GF-D8 (cell line): ENCODE measurements around the gene C19orf25.
"Not testable (repeated sequence)": the region's sequence is repeated elsewhere in the genome, so short reads cannot be mapped to it uniquely, and the experiment has no call there.

Source experiments
- DNase-seq: peaks from one replicate; lab custom pipeline; 2025; lab: John Stamatoyannopoulos, UW

Gene C19orf25

GRCh38 chr19:1449467-1450442 is 29.3 kb downstream of the C19orf25 start, which contains the start of gene APC2:
Gene APC2 (plus strand): TSS chr19:1450121. CDS start chr19:1453002, 2,881 bp downstream.
- no peak for DNase-seq

DNA sequence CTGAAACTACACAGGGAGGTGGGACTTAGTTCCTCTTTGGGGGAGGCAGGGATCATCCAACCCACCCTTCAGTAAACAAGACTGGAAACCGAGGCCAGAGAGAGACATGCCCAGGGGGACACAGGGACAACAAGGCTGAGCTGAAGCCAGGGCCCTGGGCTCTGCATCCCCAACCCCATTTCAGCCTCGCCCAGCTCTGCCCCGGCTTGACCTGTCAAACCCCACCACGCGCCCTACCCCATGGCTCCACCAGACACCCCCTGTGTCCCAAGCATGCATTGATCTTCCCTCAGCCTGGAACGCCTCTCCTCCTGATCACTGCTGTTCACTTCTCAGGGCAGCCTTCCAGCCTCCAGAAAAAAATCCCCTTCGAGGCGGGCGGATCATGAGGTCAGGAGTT is 31.1 kb downstream of the C19orf25 start:
- DNase-seq, result no peak

DNA sequence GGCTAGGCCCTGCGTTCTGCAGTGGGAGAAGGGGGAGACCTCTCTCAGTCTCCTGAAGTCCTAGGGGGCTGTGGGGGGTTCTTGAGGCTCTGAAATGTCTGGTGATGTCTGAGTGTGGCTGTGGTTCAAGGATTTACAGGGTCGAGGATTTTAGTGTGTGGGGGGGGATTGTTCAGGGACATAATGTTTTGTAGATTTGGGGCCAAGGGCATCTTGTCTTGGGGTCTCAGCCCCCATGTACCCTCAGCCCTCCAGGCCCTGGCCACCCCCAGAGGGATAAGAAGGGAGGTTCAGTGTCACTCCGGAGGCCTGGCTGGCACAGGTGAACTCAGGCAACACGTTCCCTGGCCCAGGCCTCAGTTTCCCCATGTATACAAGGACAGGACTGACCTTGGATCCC is 31.5 kb downstream of the C19orf25 start:
- DNase-seq, result no peak

DNA sequence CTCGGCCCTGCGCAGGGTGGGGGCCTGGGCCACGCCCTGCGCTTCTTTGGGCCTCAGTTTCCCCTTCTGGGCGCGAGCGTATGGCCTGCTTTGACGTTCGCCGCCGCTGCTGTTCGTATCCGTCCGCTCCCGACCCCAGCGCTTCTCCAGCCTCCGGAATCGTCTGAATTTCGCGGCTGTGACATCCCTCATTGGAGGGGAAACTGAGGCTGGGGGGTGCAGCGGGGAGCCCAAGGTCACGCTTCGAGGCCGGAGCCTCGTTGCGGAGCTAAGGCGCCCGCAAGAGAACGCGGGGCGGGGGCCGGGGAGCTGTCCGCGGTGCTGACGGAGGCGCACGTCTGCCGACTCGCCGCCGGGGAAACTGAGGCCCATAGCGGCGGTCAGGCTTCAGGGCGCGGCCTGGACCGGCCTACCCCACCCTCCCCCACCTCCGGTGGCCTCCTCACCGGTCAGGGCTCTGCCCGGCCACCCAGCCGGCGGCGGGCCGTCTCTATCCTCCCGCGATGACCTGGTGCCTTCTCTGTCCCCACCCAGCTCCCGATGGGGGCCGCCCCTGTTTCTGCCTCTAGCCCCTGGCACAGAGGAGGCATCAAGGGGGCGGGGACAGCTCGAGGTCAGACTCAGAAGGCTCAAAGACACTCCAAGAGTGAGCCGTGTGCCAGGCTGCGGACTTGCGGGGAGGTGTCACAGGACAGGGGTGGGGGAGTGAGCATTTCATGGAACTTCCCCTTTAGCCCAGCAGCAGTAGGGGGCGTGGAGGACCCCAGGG is 32.1 kb downstream of the C19orf25 start:
- DNase-seq, result no peak

DNA sequence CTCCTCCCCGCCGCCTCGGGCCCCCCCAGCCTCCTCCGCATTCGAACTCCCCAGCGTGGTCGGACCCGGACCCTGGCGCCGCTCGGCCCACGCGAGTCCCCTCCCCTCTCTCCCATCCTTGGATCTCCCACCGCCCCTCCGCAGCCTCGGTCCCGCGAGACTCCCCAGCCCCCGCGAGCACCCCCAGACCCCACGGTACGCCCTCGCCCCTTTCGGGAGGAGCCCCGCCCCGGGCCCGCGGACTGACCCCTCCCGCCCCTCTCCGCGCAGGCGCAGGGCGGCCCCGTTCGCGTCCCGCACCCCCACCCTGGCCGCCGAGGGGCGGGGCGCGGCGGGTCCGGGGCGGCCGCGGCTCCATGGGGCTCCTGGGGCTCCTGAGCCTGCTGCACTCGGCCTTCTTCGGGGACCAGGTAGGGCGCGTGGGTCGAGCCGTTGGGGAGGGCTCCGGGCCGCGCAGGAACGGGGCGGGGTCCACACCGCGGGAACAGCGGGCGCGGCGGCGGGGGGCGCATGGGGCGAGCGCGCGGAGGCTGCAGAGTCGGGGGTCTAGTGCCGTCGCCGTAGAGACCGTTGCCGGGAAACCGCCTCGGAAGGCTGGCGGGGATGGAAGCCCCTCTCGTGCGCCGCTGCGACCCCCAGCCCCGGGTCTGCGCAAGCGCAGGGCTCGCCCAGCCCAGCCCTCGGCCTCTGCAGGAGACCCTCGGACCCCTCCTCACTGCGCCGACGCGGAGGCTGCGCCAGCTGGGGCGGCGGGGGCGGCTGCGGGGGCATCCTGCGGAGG is 32.9 kb downstream of the C19orf25 start:
- no peak for DNase-seq

- no peak for DNase-seq
Measured at GRCh38 chr19:1445185-1445931, 33.7 kb downstream of the C19orf25 start.

GRCh38 chr19:1441677-1442438 is 37.2 kb downstream of the C19orf25 start:
- DNase-seq, result no peak

- DNase-seq, result no peak
Measured at GRCh38 chr19:1441022-1441426, 38.0 kb downstream of the C19orf25 start.

- DNase-seq, result no peak
Measured at GRCh38 chr19:1440418-1440801, 38.6 kb downstream of the C19orf25 start.

DNA sequence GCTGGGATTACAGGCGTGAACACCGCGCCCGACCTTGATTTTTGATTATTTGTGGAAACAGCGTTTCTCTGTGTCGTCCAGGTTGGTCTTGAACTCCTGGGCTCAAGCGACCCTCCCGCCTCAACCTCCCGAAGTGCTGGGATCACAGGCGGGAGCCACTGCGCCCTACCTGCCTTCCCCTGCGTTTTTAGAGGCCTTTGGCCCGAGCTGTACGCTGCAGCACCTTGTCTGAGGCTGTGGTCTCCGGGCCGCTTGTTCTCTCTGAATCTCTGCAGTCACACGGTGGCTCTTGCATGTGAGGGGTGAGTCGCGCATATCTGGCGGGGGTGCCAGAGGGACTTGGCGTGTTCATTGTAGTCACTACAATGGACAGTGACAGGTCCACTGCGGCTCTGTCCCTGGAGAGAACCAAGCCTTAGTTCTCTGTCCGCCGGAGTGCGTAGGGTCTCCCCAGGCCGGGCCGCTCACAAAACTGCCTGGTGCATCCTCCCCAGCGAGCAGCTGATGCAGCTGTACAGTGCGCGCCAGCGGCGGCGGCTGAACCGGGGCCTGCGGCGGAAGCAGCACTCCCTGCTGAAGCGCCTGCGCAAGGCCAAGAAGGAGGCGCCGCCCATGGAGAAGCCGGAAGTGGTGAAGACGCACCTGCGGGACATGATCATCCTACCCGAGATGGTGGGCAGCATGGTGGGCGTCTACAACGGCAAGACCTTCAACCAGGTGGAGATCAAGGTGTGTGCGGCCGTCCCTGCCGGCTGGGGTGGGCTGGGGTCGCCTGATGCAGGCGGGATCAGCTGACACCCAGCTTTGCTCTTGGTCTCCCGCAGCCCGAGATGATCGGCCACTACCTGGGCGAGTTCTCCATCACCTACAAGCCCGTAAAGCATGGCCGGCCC is 39.2 kb downstream of the C19orf25 start:
- not testable (repeated sequence) for DNase-seq

DNA sequence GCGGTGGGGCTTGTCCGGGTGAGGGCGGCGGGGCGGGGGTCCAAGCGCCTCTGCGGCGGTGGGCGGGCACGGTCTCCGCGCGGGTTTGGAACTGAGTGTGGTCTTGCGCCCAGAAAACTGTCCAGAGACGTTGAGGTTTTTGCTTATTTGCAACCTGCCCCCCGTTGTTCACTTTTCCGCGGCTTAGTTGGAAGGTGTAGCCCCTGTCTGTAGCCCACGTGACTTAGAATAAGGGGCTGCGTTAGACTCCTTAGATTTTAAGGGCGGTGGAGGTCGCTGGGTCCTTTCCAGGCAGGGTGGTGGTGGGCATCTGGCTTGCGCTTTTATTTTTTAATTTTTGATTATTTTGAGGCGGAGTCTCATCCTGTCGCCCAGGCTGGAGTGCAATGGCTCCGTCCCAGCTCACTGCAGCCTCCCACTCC is 40.1 kb downstream of the C19orf25 start:
- no peak for DNase-seq

GRCh38 chr19:1438035-1438932 is 40.7 kb downstream of the C19orf25 start, which contains the start of gene RPS15:
Gene RPS15 (plus strand): TSS chr19:1438396. CDS start chr19:1438426, 30 bp downstream.
- DNase-seq, result peak; percentile 74

GRCh38 chr19:1437609-1438008 is 41.4 kb downstream of the C19orf25 start:
- no peak for DNase-seq

- no peak for DNase-seq
Measured at GRCh38 chr19:1435378-1435989, 43.5 kb downstream of the C19orf25 start.

GRCh38 chr19:1434577-1435060 is 44.4 kb downstream of the C19orf25 start:
- DNase-seq, result no peak

GRCh38 chr19:1434040-1434366 is 45.0 kb downstream of the C19orf25 start:
- DNase-seq, result no peak

GRCh38 chr19:1433119-1434039 is 45.6 kb downstream of the C19orf25 start:
- no peak for DNase-seq
